Activated CD8-positive, alpha-beta T cell treated with anti-CD3 and anti-CD28 coated beads for 36 hours (primary cell): ENCODE results near the gene CTSF. TPM values are rescaled to one million over a fixed set of nuclear protein-coding genes. Genes with fewer than 3 reads are reported as not detected.

Experiments used
- ATAC-seq: fragments of 200-7000 bp; cut with Tn5 transposase; one replicate; pipeline ENCODE4 v1.10.0; 2021; ENCODE audit warnings: mild to moderate bottlenecking, moderate library complexity
- CTCF ChIA-PET: fragments of 350-600 bp; sonication (Branson Sonifier 250); formaldehyde crosslinking; loops from one replicate; lab custom pipeline; 2021; ENCODE audit warnings: antibody characterized with exemption; lab: Charles Lee
- POLR2A ChIA-PET: fragments of 350-600 bp; sonication (Branson Sonifier 250); formaldehyde crosslinking; loops from one replicate; lab custom pipeline; 2021; ENCODE audit warnings: antibody characterized with exemption; lab: Charles Lee
- DNase-seq: peaks from one replicate; pipeline ENCODE4 v3.0.0-alpha.2; 2020
- H3K27ac Mint-ChIP-seq: one replicate; pipeline ENCODE4 v1.8.0; 2021; ENCODE audit warnings: mild to moderate bottlenecking, mixed read lengths
- H3K27me3 Mint-ChIP-seq: one replicate; pipeline ENCODE4 v1.8.0; 2021; ENCODE audit warnings: mixed read lengths
- H3K36me3 Mint-ChIP-seq: one replicate; pipeline ENCODE4 v1.8.0; 2021; ENCODE audit warnings: low read depth, mixed read lengths
- H3K4me1 Mint-ChIP-seq: one replicate; pipeline ENCODE4 v1.8.0; 2021; ENCODE audit warnings: low read depth, mixed read lengths
- H3K4me3 Mint-ChIP-seq: one replicate; pipeline ENCODE4 v1.8.0; 2021; ENCODE audit warnings: mild to moderate bottlenecking, moderate library complexity, mixed read lengths
- H3K9me3 Mint-ChIP-seq: one replicate; pipeline ENCODE4 v1.8.0; 2021; ENCODE audit warnings: mixed read lengths
- CTCF ChIP-seq: fragments of 200-600 bp; IDR thresholded peaks from one replicate; pipeline ENCODE4 v1.8.0; 2022; ENCODE audit warnings: antibody characterized with exemption, mild to moderate bottlenecking
- intact Hi-C: fragments of 100-400 bp; cut with micrococcal nuclease; formaldehyde crosslinking; loops from one replicate; pipeline ENCODE4 v1.10.0; 2022
- total RNA-seq, 2 experiments: library from RNA; stranded (reverse); gene quantifications; one replicate each; pipeline ENCODE4 v1.2.3, GENCODE V29; 2021

Gene CTSF
- total RNA-seq = 1 to 10 TPM in 1 of 2 experiments, under 1 TPM in 1; 0.68 to 1.3 TPM

- intact Hi-C loops = no loop called here
- Mint-ChIP-seq H3K4me3 (peak within 1 kb of the TSS; percentile 70), H3K9me3 (no peaks in the 10 kb centered on the region), H3K27me3 (no peaks in the 10 kb centered on the region), H3K27ac (no peak within 1 kb of the TSS), H3K36me3 (no peaks in the 10 kb centered on the region), H3K4me1 (peaks cover 2% of the 10 kb centered on the region)
- peak; percentile 92 for ATAC-seq
- no peak for TF ChIP-seq CTCF
- DNase-seq = peak; percentile 73
- ChIA-PET POLR2A (interaction anchor here (0.8 to 2.1 kb wide), 7 partner anchors 14 to 97 kb away, joined by 3 to 6 read pairs (median 3); partner anchors contain the start of gene DPP3), CTCF (interaction anchor here (1.0 to 4.8 kb wide), 8 partner anchors 10 to 265 kb away, joined by 3 to 22 read pairs (median 4); partner anchors contain the start of genes CCDC87, CCS and RBM4B)
Observed at GRCh38 chr11:66568124-66568916, at the start of gene CTSF. CTSF (minus strand) TSS chr11:66568606; CDS start chr11:66568486, 120 bp downstream.

GRCh38 chr11:66617155-66617834, 48.9 kb upstream of the CTSF start:
- Mint-ChIP-seq H3K27ac (peak overlapping the region; percentile 98), H3K9me3 (peaks cover 1% of the 10 kb centered on the region), H3K4me3 (peak overlapping the region; percentile 93), H3K36me3 (peaks cover 61% of the 10 kb centered on the region), H3K27me3 (no peaks in the 10 kb centered on the region), H3K4me1 (peaks cover 40% of the 10 kb centered on the region)
- POLR2A ChIA-PET = interaction anchor here (0.5 to 16.1 kb wide), 19 partner anchors 10 to 546 kb away, joined by 3 to 558 read pairs (median 4); partner anchors contain the start of genes ACTN3, CCS, RBM4 and RBM4B
- CTCF ChIA-PET = interaction anchor here (0.9 to 2.6 kb wide), 5 partner anchors 14 to 208 kb away, joined by 3 to 16 read pairs (median 4); partner anchors contain the start of genes RBM4 and RBM4B
- intact Hi-C loops = loop anchor here (5.0 kb wide), 1 partner anchor 40 kb away; no protein-coding TSS in a partner anchor
- TF ChIP-seq CTCF = no peak
- DNase-seq (peak; percentile 16), ATAC-seq (no peak)

GRCh38 chr11:66616379-66617154, 48.2 kb upstream of the CTSF start, which contains the start of gene RBM14:
RBM14 (plus strand) TSS chr11:66616630; CDS start chr11:66616721, 91 bp downstream.
- H3K27me3 Mint-ChIP-seq = no peaks in the 10 kb centered on the region
- intact Hi-C loops = loop anchor here (5.0 kb wide), 1 partner anchor 39 kb away; no protein-coding TSS in a partner anchor
- peak within 1 kb of the TSS; percentile 93 for H3K4me3 Mint-ChIP-seq
- H3K27ac Mint-ChIP-seq = peak within 1 kb of the TSS; percentile 98
- POLR2A ChIA-PET = interaction anchor here (0.8 to 16.1 kb wide), 13 partner anchors 9 to 546 kb away, joined by 3 to 558 read pairs (median 5); partner anchors contain the start of genes ACTN3, CCS, RBM4 and RBM4B
- no peak for TF ChIP-seq CTCF
- H3K4me1 Mint-ChIP-seq = peaks cover 33% of the 10 kb centered on the region
- H3K9me3 Mint-ChIP-seq = peaks cover 1% of the 10 kb centered on the region
- H3K36me3 Mint-ChIP-seq = peaks cover 54% of the 10 kb centered on the region
- peak; percentile 96 for ATAC-seq
- peak; percentile 99 for DNase-seq
- CTCF ChIA-PET = interaction anchor here (1.6 to 2.6 kb wide), 3 partner anchors 22 to 207 kb away, joined by 4 to 16 read pairs (median 13); partner anchors contain the start of genes RBM4 and RBM4B

GRCh38 chr11:66614073-66614472, 45.7 kb upstream of the CTSF start:
- CTCF ChIA-PET = no interaction called here
- H3K27me3 Mint-ChIP-seq = no peaks in the 10 kb centered on the region
- H3K36me3 Mint-ChIP-seq = peaks cover 35% of the 10 kb centered on the region
- H3K9me3 Mint-ChIP-seq = no peaks in the 10 kb centered on the region
- peaks cover 20% of the 10 kb centered on the region for H3K4me1 Mint-ChIP-seq
- intact Hi-C loops = no loop called here
- no peak for TF ChIP-seq CTCF
- ATAC-seq (no peak), DNase-seq (no peak)
- H3K27ac Mint-ChIP-seq = no peak overlapping the region
- POLR2A ChIA-PET = interaction anchor here (0.9 to 2.0 kb wide), 5 partner anchors 10 to 64 kb away, joined by 3 to 9 read pairs (median 3); partner anchors contain the start of gene RBM4B
- no peak overlapping the region for H3K4me3 Mint-ChIP-seq
